Measurements from ENCODE around the gene MCF2L2.

MCF2L2 gene

GRCh38 chr3:183226333-183226890, 202.0 kb downstream of the MCF2L2 start:
- no peak for DNase-seq

GRCh38 chr3:183224180-183224970, 204.0 kb downstream of the MCF2L2 start:
- peak; percentile 41 for DNase-seq

GRCh38 chr3:183222631-183223235, 205.7 kb downstream of the MCF2L2 start:
- no peak for DNase-seq

- no peak for DNase-seq
Measured at GRCh38 chr3:183220828-183221227, 207.6 kb downstream of the MCF2L2 start.

- DNase-seq = no peak
Measured at GRCh38 chr3:183218826-183219225, 209.6 kb downstream of the MCF2L2 start.

- no peak for DNase-seq
Measured at GRCh38 chr3:183217548-183218332, 210.7 kb downstream of the MCF2L2 start.

- DNase-seq = no peak
Measured at GRCh38 chr3:183215591-183216202, 212.7 kb downstream of the MCF2L2 start.

GRCh38 chr3:183214277-183214612, 214.2 kb downstream of the MCF2L2 start:
- no peak for DNase-seq

GRCh38 chr3:183213415-183214276, 214.8 kb downstream of the MCF2L2 start:
- no peak for DNase-seq

- no peak for DNase-seq
Measured at GRCh38 chr3:183212565-183212964, 215.9 kb downstream of the MCF2L2 start.

- no peak for DNase-seq
Measured at GRCh38 chr3:183212096-183212495, 216.3 kb downstream of the MCF2L2 start.

GRCh38 chr3:183211352-183211751, 217.1 kb downstream of the MCF2L2 start:
- DNase-seq = no peak

GRCh38 chr3:183210862-183211341, 217.5 kb downstream of the MCF2L2 start:
- DNase-seq = no peak

GRCh38 chr3:183210341-183210740, 218.1 kb downstream of the MCF2L2 start:
- no peak for DNase-seq

- DNase-seq = no peak
Measured at GRCh38 chr3:183208800-183209199, 219.6 kb downstream of the MCF2L2 start.

GRCh38 chr3:183208260-183208659, 220.2 kb downstream of the MCF2L2 start:
- DNase-seq = no peak

GRCh38 chr3:183203670-183204069, 224.7 kb downstream of the MCF2L2 start:
- no peak for DNase-seq

GRCh38 chr3:183202004-183202722, 226.3 kb downstream of the MCF2L2 start:
- DNase-seq = peak; percentile 41

GRCh38 chr3:183198939-183199338, 229.5 kb downstream of the MCF2L2 start:
- DNase-seq = no peak

- no peak for DNase-seq
Measured at GRCh38 chr3:183197734-183198133, 230.7 kb downstream of the MCF2L2 start.

GRCh38 chr3:183195266-183195665, 233.2 kb downstream of the MCF2L2 start:
- DNase-seq = no peak

Measured in CD4-positive, alpha-beta T cell treated with Interleukin-6 for 4 hours (primary cell).